NCI-H69 (cell line): ENCODE results near the gene PIK3C2B.
"Not testable (repeated sequence)": the region's sequence is repeated elsewhere in the genome, so short reads cannot be mapped to it uniquely, and the experiment has no call there.

Experiments
- DNase-seq: peaks from one replicate; lab custom pipeline; 2025; lab: John Stamatoyannopoulos, UW

The PIK3C2B gene

GRCh38 chr1:204494281-204495077 is at the start of gene PIK3C2B:
TSS of gene PIK3C2B (minus strand) at chr1:204494805. CDS start at chr1:204469802, 25,003 bp downstream.
- DNase-seq: peak; percentile 88

DNA sequence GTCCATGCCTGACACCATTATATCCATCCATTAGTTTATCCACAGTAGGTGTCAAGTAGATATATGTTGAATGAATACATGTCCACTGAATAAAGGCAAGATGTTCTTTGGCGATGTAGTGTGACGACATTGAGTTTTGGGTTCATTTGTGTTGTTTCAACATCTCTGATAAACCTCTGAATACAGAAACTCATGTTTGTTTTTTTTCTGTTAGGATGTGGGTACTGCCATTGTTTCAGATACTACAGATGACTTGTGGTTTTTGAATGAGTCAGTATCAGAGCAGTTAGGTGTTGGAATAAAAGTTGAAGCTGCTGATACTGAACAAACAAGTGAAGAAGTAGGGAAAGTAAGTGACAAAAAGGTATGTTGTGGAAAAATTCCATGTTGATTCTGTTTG is 49.7 kb upstream of the PIK3C2B start:
- DNase-seq: no peak

- no peak for DNase-seq
These were observed 47.0 kb upstream of the PIK3C2B start for GRCh38 chr1:204541626-204542025.

GRCh38 chr1:204532832-204533231 is 38.2 kb upstream of the PIK3C2B start:
- peak; percentile 10 for DNase-seq

DNA sequence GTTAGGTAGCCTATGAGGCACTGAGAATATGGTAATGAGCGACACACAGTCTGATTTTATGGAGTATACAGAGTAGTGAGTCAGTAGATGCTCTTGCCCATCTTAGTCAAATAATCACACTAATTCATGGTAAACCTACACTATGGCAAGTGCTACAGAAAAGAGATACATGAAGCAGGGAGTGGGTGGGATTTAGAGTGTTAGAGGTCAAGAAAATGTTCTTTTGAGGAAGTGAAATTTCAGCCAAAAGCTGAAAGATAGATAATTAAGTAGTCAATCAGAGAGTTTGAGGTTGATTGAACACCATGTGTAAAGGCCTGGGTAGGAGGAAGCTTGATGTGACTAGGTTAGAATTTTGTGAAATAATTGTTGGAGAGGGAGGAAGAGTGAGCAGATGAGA is 36.3 kb upstream of the PIK3C2B start:
- DNase-seq: no peak

GRCh38 chr1:204529371-204529895 is 34.8 kb upstream of the PIK3C2B start:
- DNase-seq: no peak

DNA sequence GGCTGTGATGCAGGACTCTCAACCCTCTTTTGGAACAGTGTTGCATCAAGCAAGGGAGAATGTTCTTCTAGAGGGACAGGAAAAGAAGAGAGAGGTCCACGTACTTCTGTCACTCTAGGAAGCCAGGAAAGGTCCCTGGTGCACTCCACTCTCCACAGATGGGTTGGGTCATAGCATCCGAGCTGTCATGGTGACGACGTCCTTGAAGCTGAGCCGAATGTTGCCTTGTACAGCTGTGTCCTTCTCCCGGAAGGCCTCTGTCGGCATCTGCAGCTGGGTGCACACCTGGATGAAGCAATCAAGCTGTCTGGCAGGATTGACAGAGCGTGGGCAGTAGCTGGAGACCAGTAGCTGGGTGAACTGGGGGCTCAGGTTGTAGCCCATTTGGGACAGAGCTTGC is 34.1 kb upstream of the PIK3C2B start:
- no peak for DNase-seq

DNA sequence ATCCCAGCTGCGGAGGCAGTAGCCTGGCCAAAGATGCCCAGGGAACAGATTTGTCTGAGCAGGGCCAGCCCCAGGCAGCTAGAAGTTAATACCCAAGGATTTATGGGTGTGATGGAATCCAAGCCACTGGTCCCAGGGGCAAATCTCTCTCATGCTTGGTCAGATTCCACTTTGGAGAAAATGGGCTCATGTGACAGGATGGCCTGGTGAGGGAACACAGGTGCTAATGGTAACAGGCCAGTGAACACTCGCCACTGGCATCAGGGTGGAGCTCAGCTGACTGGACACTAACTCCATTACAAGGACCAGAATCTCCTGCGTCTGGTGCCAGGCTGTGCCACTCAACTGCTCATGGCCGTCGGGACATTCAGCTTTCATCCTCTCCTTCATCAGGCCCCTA is 33.6 kb upstream of the PIK3C2B start:
- no peak for DNase-seq

- DNase-seq: no peak
These were observed 30.4 kb upstream of the PIK3C2B start for GRCh38 chr1:204524986-204525385.

GRCh38 chr1:204523605-204524215 is 29.1 kb upstream of the PIK3C2B start:
- DNase-seq: no peak

DNA sequence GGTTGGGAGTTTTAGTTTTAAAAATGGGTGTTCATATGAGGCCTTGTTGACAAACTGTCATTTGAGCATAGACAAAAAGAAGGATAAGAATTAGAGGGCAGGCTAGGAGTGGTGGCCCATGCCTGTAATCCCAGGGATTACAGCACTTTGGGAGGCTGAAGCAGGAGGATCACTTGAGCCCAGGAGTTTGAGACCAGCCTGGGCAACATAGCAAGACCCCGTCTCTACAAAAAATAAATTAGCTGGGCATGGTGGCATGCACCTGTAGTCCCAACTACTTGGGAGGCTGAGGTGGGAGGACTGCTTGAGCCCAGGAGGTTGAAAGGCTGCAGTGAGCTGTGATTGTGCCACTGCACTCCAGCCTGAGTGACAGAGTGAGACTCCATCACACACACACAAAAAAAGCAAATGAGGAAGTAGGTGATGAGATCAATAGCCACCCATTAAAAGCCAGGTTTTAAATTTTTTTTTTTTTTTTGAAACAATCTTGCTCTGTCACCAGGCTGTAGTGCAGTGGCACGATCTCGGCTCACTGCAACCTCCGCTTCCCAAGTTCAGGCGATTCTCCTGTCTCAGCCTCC is 27.4 kb upstream of the PIK3C2B start:
- not testable (repeated sequence) for DNase-seq

GRCh38 chr1:204520834-204521709 is 26.5 kb upstream of the PIK3C2B start:
- DNase-seq: no peak

DNA sequence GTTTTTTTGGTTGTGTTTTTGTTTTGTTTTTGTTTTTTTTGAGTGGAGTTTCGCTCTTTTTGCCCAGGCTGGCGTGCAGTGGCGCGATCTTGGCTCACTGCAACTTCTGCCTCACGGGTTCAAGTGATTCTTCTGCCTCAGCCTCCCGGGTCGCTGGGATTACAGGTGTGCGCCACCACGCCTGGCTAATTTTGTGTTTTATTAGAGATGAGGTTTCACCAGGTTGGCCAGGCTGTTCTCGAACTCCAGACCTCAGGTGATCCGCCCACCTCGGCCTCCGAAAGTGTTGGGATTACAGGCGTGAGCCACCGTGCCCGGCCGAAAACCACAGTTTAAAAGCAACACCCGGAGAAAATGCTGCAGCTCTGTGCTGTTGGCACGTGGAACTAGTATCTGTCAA is 22.8 kb upstream of the PIK3C2B start:
- DNase-seq: not testable (repeated sequence)

- peak; percentile 99 for DNase-seq
These were observed 21.7 kb upstream of the PIK3C2B start, which contains the start of gene MDM4 for GRCh38 chr1:204516180-204516879. TSS of gene MDM4 (plus strand) at chr1:204516406. CDS start at chr1:204525519, 9,113 bp downstream.

DNA sequence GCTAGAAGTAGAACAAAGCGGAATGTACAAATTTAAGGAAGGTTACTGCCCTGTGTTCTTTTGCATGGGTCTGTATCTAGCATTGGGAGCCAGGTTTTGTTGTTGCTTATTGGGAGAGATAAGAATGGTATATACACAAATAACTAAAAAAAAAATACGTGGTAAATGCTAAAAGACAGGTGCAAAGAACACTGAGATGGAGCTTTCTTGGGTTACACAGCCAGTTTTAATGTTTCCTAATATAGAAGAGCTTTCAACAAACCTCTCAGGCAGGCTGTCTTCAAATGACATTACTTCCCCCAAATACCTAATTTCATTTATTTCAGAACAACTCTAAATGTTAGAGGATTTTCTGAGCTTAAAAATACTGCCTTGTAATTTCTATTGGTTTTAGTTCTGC is 20.2 kb upstream of the PIK3C2B start:
- DNase-seq: no peak

GRCh38 chr1:204513117-204513716 is 18.6 kb upstream of the PIK3C2B start:
- peak; percentile 17 for DNase-seq

- no peak for DNase-seq
These were observed 16.8 kb upstream of the PIK3C2B start for GRCh38 chr1:204511366-204511765.

GRCh38 chr1:204509186-204509635 is 14.6 kb upstream of the PIK3C2B start:
- peak; percentile 31 for DNase-seq

DNA sequence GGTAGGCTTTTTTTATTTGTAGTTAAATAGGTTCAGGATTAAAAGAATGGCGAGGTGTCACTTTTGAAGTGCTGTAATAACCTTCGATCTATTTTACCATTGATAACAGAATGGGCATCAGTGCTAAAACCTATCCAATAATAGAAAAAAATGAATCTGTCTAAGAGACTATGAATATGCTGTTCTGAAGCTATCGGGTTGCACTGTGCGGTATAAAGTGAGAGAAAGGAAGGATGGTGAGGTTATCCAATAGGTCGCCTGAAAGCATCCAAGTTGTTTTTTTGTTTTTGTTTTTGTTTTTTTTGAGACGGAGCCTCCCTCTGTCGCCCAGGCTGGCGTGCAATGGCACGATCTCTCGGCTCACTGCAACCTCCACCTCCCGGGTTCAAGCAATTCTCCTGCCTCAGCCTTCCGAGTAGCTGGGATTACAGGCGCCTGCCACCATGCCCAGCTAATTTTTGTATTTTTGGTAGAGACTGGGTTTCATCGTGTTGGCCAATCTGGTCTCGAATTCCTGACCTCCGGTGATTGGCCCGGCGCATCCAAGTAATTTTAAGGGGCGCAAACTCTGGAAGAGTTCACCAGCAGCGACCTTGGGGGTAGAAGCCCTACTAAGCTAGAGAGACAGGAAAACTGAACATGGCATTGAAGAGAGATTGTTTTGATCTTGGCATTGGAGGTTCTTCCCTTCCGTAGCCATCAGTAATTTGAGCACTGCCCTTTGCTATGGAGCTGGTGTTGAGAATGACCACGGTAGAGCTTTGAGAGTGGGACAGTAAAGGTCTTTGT is 12.9 kb upstream of the PIK3C2B start:
- peak; percentile 88 for DNase-seq

GRCh38 chr1:204506969-204507316 is 12.3 kb upstream of the PIK3C2B start:
- peak; percentile 91 for DNase-seq
